ENCODE measurements around the gene PSTPIP1.

Gene PSTPIP1

GRCh38 chr15:77018796-77019505 is 24.0 kb downstream of the PSTPIP1 start:
- DNase-seq (ENCODE audit: low spot score): no peak

GRCh38 chr15:77019521-77020331 is 24.8 kb downstream of the PSTPIP1 start:
- no peak for DNase-seq (ENCODE audit: low spot score)

- DNase-seq (ENCODE audit: low spot score): no peak
These were observed 25.6 kb downstream of the PSTPIP1 start for GRCh38 chr15:77020348-77021087.

- DNase-seq (ENCODE audit: low spot score): no peak
These were observed 26.2 kb downstream of the PSTPIP1 start for GRCh38 chr15:77021088-77021481.

- DNase-seq (ENCODE audit: low spot score): peak; percentile 60
These were observed 27.0 kb downstream of the PSTPIP1 start for GRCh38 chr15:77021803-77022381.

- no peak for DNase-seq (ENCODE audit: low spot score)
These were observed 28.0 kb downstream of the PSTPIP1 start for GRCh38 chr15:77022646-77023575.

GRCh38 chr15:77023576-77024272 is 28.8 kb downstream of the PSTPIP1 start:
- no peak for DNase-seq (ENCODE audit: low spot score)

- peak; percentile 81 for DNase-seq (ENCODE audit: low spot score)
These were observed 29.6 kb downstream of the PSTPIP1 start for GRCh38 chr15:77024273-77025082.

GRCh38 chr15:77025083-77025901 is 30.4 kb downstream of the PSTPIP1 start:
- no peak for DNase-seq (ENCODE audit: low spot score)

- no peak for DNase-seq (ENCODE audit: low spot score)
These were observed 31.1 kb downstream of the PSTPIP1 start for GRCh38 chr15:77025941-77026411.

GRCh38 chr15:77026501-77027110 is 31.7 kb downstream of the PSTPIP1 start:
- no peak for DNase-seq (ENCODE audit: low spot score)

GRCh38 chr15:77027111-77027696 is 32.3 kb downstream of the PSTPIP1 start:
- DNase-seq (ENCODE audit: low spot score): no peak

- DNase-seq (ENCODE audit: low spot score): no peak
These were observed 32.9 kb downstream of the PSTPIP1 start for GRCh38 chr15:77027697-77028450.

- DNase-seq (ENCODE audit: low spot score): no peak
These were observed 33.7 kb downstream of the PSTPIP1 start for GRCh38 chr15:77028451-77029165.

GRCh38 chr15:77029166-77030047 is 34.5 kb downstream of the PSTPIP1 start:
- no peak for DNase-seq (ENCODE audit: low spot score)

Data from AG08396 (cell line).